H1 (cell line): ENCODE data around the gene SMIM24. TPM values are rescaled to one million over a fixed set of nuclear protein-coding genes. Genes with fewer than 3 reads are reported as not detected.
"Not testable (repeated sequence)": the region's sequence is repeated elsewhere in the genome, so short reads cannot be mapped to it uniquely, and the experiment has no call there.

Experiments
- CTCF ChIA-PET: fragments of 300-600 bp; sonication (Branson Sonifier 250); formaldehyde crosslinking; loops from one replicate; lab custom pipeline; 2021; ENCODE audit not compliant: partially characterized antibody; lab: Charles Lee
- POLR2A ChIA-PET: fragments of 300-600 bp; sonication (Branson Sonifier 250); formaldehyde crosslinking; loops from one replicate; lab custom pipeline; 2021; ENCODE audit warnings: inconsistent platforms; ENCODE audit not compliant: partially characterized antibody; lab: Charles Lee
- DNase-seq, 2 experiments: peaks; one replicate each; pipeline versions ENCODE4 v3.0.0 to v3.0.0-alpha.2; 2010 to 2022; ENCODE audit warnings: low spot score in 2 of 2, low read depth in 1 of 2, mixed read lengths in 1 of 2
- FAIRE-seq: peaks from 2 replicates; lab custom pipeline; 2011; peaks lifted over from hg19 to GRCh38; lab: Jason Lieb, UNC
- H2AFZ ChIP-seq: 2 replicates; pipeline ENCODE4 v1.8.1; 2012; ENCODE audit warnings: low read length, inconsistent platforms
- H2AK5ac ChIP-seq: 2 replicates; pipeline ENCODE4 v1.6.1; 2013; ENCODE audit warnings: low read depth, low read length
- H2BK120ac ChIP-seq: replicated peaks from 2 replicates; pipeline ENCODE3; 2013; ENCODE audit warnings: low read depth, low read length, inconsistent platforms
- H2BK12ac ChIP-seq: 2 replicates; pipeline ENCODE4 v1.6.1; 2013; ENCODE audit warnings: low read depth, low read length
- H2BK15ac ChIP-seq: 2 replicates; pipeline ENCODE4 v1.6.1; 2013; ENCODE audit warnings: low read length
- H2BK20ac ChIP-seq: 2 replicates; pipeline ENCODE4 v1.6.1; 2013; ENCODE audit warnings: low read length
- H2BK5ac ChIP-seq: 2 replicates; pipeline ENCODE4 v1.6.1; 2013; ENCODE audit warnings: low read depth, low read length
- H3K14ac ChIP-seq: 2 replicates; pipeline ENCODE4 v1.6.1; 2013; ENCODE audit warnings: inconsistent platforms; ENCODE audit not compliant: insufficient read length
- H3K18ac ChIP-seq: 2 replicates; pipeline ENCODE4 v1.6.1; 2013; ENCODE audit warnings: low read length; ENCODE audit errors: extremely low read depth
- H3K23ac ChIP-seq: 2 replicates; pipeline ENCODE4 v1.6.1; 2013; ENCODE audit warnings: inconsistent platforms; ENCODE audit not compliant: insufficient read length
- H3K23me2 ChIP-seq: 2 replicates; pipeline ENCODE4 v1.6.1; 2013; ENCODE audit warnings: low read depth, low read length
- H3K27ac ChIP-seq: 2 replicates; pipeline ENCODE4 v1.6.1; 2011; ENCODE audit warnings: low read depth, low read length, inconsistent platforms
- H3K27me3 ChIP-seq, 4 experiments: replicated peaks in 1 of 4; 1 replicate in 1 of 4; 2 replicates in 3 of 4; pipeline versions ENCODE4 v1.6.1 to v1.8.1; 2011 to 2013; ENCODE audit warnings: low read length in 3 of 4, mild to moderate bottlenecking in 3 of 4, inconsistent platforms in 2 of 4, mixed read lengths in 2 of 4, moderate library complexity in 1 of 4; ENCODE audit not compliant: control insufficient read depth in 3 of 4, insufficient read depth in 3 of 4; ENCODE audit errors: extremely low read depth in 1 of 4
- H3K36me3 ChIP-seq, 4 experiments: 2 replicates each; pipeline versions ENCODE4 v1.6.1 to v1.8.1; 2011 to 2013; ENCODE audit warnings: mild to moderate bottlenecking in 4 of 4, low read length in 3 of 4, moderate library complexity in 2 of 4, control low read depth in 1 of 4, inconsistent platforms in 1 of 4; ENCODE audit not compliant: insufficient read depth in 4 of 4, control insufficient read depth in 2 of 4
- H3K4ac ChIP-seq: replicated peaks from 2 replicates; pipeline ENCODE3; 2013; ENCODE audit warnings: low read length, low read depth, mixed read lengths, inconsistent platforms; ENCODE audit not compliant: insufficient read length
- H3K4me1 ChIP-seq, 4 experiments: replicated peaks in 1 of 4; 1 replicate in 1 of 4; 2 replicates in 3 of 4; pipeline versions ENCODE4 v1.6.1 to v1.8.1; 2011 to 2013; ENCODE audit warnings: low read length in 3 of 4, inconsistent platforms in 2 of 4, mixed read lengths in 1 of 4; ENCODE audit not compliant: insufficient read depth in 4 of 4, control insufficient read depth in 3 of 4
- H3K4me2 ChIP-seq, 2 experiments: 2 replicates each; pipeline versions ENCODE4 v1.6.1 to v1.8.1; 2011 to 2013; ENCODE audit warnings: low read depth in 2 of 2, low read length in 2 of 2, control low read depth in 1 of 2, inconsistent platforms in 1 of 2, mild to moderate bottlenecking in 1 of 2; ENCODE audit not compliant: insufficient read depth in 1 of 2
- H3K4me3 ChIP-seq, 4 experiments: fragments of 200-600, 300-600 bp in 1 of 4; sonication (generic), shearing (Covaris generic), sonication (Bioruptor Twin) in 1 of 4; 2 replicates each; pipeline versions ENCODE4 v1.5.1 to v1.8.1; 2011 to 2016; ENCODE audit warnings: low read length in 4 of 4, low read depth in 3 of 4, control low read depth in 2 of 4, inconsistent platforms in 2 of 4, mild to moderate bottlenecking in 2 of 4, mixed read lengths in 1 of 4, moderate library complexity in 1 of 4; ENCODE audit not compliant: insufficient read depth in 2 of 4; ENCODE audit errors: extremely low read depth in 1 of 4
- H3K56ac ChIP-seq: replicated peaks from 2 replicates; pipeline ENCODE3; 2013; ENCODE audit warnings: low read depth, mild to moderate bottlenecking, mixed read lengths, low read length, inconsistent platforms; ENCODE audit not compliant: insufficient read length
- H3K79me1 ChIP-seq: 2 replicates; pipeline ENCODE4 v1.6.1; 2013; ENCODE audit warnings: low read depth, low read length, control low read depth
- H3K79me2 ChIP-seq, 2 experiments: 2 replicates each; pipeline versions ENCODE4 v1.6.1 to v1.8.1; 2012 to 2013; ENCODE audit warnings: low read length in 2 of 2, mild to moderate bottlenecking in 2 of 2, inconsistent platforms in 1 of 2; ENCODE audit not compliant: insufficient read depth in 2 of 2, control insufficient read depth in 1 of 2
- H3K9ac ChIP-seq, 4 experiments: replicated peaks in 1 of 4; 1 replicate in 1 of 4; 2 replicates in 3 of 4; pipeline versions ENCODE4 v1.6.1 to v1.8.1; 2011 to 2013; ENCODE audit warnings: low read depth in 3 of 4, low read length in 3 of 4, control low read depth in 2 of 4, mild to moderate bottlenecking in 2 of 4, moderate library complexity in 2 of 4, inconsistent platforms in 1 of 4; ENCODE audit errors: extremely low read depth in 1 of 4
- H3K9me3 ChIP-seq, 2 experiments: 2 replicates each; pipeline versions ENCODE4 v1.6.1 to v1.8.1; 2012 to 2013; ENCODE audit warnings: mild to moderate bottlenecking in 2 of 2, moderate library complexity in 2 of 2, control low read depth in 1 of 2, inconsistent platforms in 1 of 2, low read depth in 1 of 2, low read length in 1 of 2, mixed read lengths in 1 of 2; ENCODE audit not compliant: insufficient read depth in 2 of 2
- H4K20me1 ChIP-seq, 2 experiments: replicated peaks in 1 of 2; 2 replicates each; pipeline versions ENCODE3 to v1.8.1; 2011 to 2013; ENCODE audit warnings: inconsistent platforms in 2 of 2, low read length in 2 of 2, mild to moderate bottlenecking in 1 of 2; ENCODE audit not compliant: insufficient read depth in 2 of 2, control insufficient read depth in 1 of 2
- H4K5ac ChIP-seq: 2 replicates; pipeline ENCODE4 v1.6.1; 2013; ENCODE audit warnings: low read length, low read depth, mixed read lengths, inconsistent platforms; ENCODE audit not compliant: insufficient read length
- H4K8ac ChIP-seq: 2 replicates; pipeline ENCODE4 v1.8.0; 2013; ENCODE audit warnings: mild to moderate bottlenecking, moderate library complexity, low read length, inconsistent platforms; ENCODE audit not compliant: insufficient read depth; ENCODE audit errors: extremely low read depth
- H4K91ac ChIP-seq: replicated peaks from 2 replicates; pipeline ENCODE3; 2013; ENCODE audit warnings: low read length, mixed read lengths, inconsistent platforms; ENCODE audit not compliant: insufficient read length
- WGBS, 2 experiments: shearing (Covaris generic) in 1 of 2; methylation state at CpG; one replicate each; pipeline versions ENCODE4 v1.1.6 to v1.1.7; 2013 to 2015; ENCODE audit warnings: low lambda C conversion rate in 2 of 2, mixed read lengths in 2 of 2, inconsistent platforms in 1 of 2, low coverage in 1 of 2, missing lambda C conversion rate in 1 of 2; ENCODE audit not compliant: insufficient replicate concordance in 2 of 2, insufficient coverage in 1 of 2, insufficient read length in 1 of 2; ENCODE audit errors: extremely low coverage in 1 of 2, missing lambda C conversion rate in 1 of 2; 5-methylcytosine and 5-hydroxymethylcytosine counted together
- polyA plus RNA-seq, 7 experiments: library from polyadenylated mRNA; depleted of rRNA in 3 of 7; stranded (reverse) in 5 of 7; unstranded in 2 of 7; fragments of >200 nt in 5 of 7; fragments of 200-250 nt in 2 of 7; gene quantifications; 1 replicate in 5 of 7; 2 replicates in 1 of 7; 4 replicates in 1 of 7; pipeline versions ENCODE4 v1.2.1 to v1.2.3, GENCODE V29; 2011 to 2013; ENCODE audit warnings: missing spikeins in 2 of 7, mixed read lengths in 2 of 7
- total RNA-seq: library from RNA; stranded (reverse); fragmentation: NEBNext Ultra II Directional; extraction: Animal tissue kit (Norgen Biotek cat#: 25700); gene quantifications from 2 replicates; pipeline ENCODE4 v1.2.1, GENCODE V29; 2021

Gene SMIM24
- total and polyA plus RNA-seq, 2 of the 8 experiments (the other 6 are each of a cell fraction or from before 2014, with no cell fraction given), result 3.8 to 4.5 TPM

DNA sequence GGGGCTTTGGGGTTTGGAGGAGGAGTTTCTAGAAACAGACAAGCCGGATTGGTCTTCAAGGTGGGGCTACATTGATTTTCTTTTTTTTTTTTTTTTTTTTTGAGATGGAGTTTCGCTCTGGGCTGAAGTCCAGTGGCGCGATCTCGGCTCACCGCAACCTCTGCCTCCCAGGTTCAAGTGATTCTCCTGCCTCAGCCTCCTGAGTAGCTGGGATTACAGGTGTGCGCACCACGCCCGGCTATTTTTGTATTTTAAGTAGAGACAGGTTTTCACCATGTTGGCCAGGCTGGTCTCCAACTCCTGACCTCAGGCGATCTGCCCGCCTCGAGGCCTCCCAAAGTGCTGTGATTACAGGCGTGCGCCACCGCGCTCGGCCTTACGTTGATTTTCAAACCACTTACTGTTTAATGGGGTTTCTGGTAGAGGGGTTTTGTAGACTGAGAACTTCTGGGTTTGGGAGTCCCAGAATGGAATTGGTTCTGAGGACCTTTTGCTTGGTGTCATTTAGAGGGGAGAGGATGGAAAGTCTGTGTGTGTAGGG lies 27.9 kb upstream of the SMIM24 start:
- DNase-seq, H4K91ac ChIP-seq, H3K23ac ChIP-seq, H4K8ac ChIP-seq, H3K27ac ChIP-seq, H2BK120ac ChIP-seq, H2BK20ac ChIP-seq, H4K5ac ChIP-seq, H2AK5ac ChIP-seq, H3K27me3 ChIP-seq, H2AFZ ChIP-seq, H3K4me1 ChIP-seq, CTCF ChIA-PET, H3K9ac ChIP-seq, H2BK5ac ChIP-seq, H2BK12ac ChIP-seq, H3K56ac ChIP-seq, H3K14ac ChIP-seq, H3K36me3 ChIP-seq, H2BK15ac ChIP-seq, H3K9me3 ChIP-seq, FAIRE-seq, H3K18ac ChIP-seq: not testable (repeated sequence)
- 72% methylated on average over 16 of the region's 18 CpGs; no CpG with 5 or more reads in 1 of the 2 experiments for WGBS, 2 experiments
- POLR2A ChIA-PET, result interaction anchor here (0.6 kb wide), 1 partner anchor 39 kb away, joined by 3 read pairs; no protein-coding TSS in a partner anchor
- peaks cover 0 to 47% of the 10 kb centered on the region in 2 experiments; a peak in 2 of 4 replicates for H3K79me2 ChIP-seq
- H4K20me1 ChIP-seq, result peaks cover 19 to 34% of the 10 kb centered on the region in 2 experiments
- peaks cover 18% of the 10 kb centered on the region for H3K23me2 ChIP-seq
- H3K4me2 ChIP-seq, result peak overlapping the region; percentile 95 to 99; a peak in 3 of 4 replicates
- peak overlapping the region; percentile 38 for H3K4ac ChIP-seq
- peak overlapping the region in 1 of 4 experiments; percentile 98; a peak in 2 of 8 replicates for H3K4me3 ChIP-seq
- H3K79me1 ChIP-seq, result peaks cover 29% of the 10 kb centered on the region
